ENCODE measurements around the gene ARNT2. TPM values are rescaled to one million over a fixed set of nuclear protein-coding genes. Genes with fewer than 3 reads are reported as not detected.

ARNT2 gene
- total RNA-seq, 1 donor: 12.7 TPM

DNA sequence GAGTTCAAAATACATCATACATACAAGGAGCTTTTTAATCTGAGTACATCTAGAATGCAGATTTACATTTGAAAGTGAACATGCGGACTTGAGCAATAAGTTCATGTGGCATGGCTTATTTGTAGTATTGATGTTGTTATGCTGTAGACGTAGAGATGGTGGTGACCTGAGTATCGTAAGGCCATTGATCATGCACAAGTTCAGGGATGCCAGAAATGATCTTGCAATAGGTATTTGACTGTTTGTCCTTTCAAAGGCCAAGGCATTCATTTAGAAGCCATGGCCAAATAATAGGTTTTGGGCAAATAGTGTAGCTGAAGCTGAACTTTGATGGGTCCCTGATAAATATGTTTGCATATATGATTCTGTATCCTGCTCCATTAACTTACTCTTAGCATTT is 35.0 kb downstream of the ARNT2 start:
- TF ChIP-seq, protein P1, sequence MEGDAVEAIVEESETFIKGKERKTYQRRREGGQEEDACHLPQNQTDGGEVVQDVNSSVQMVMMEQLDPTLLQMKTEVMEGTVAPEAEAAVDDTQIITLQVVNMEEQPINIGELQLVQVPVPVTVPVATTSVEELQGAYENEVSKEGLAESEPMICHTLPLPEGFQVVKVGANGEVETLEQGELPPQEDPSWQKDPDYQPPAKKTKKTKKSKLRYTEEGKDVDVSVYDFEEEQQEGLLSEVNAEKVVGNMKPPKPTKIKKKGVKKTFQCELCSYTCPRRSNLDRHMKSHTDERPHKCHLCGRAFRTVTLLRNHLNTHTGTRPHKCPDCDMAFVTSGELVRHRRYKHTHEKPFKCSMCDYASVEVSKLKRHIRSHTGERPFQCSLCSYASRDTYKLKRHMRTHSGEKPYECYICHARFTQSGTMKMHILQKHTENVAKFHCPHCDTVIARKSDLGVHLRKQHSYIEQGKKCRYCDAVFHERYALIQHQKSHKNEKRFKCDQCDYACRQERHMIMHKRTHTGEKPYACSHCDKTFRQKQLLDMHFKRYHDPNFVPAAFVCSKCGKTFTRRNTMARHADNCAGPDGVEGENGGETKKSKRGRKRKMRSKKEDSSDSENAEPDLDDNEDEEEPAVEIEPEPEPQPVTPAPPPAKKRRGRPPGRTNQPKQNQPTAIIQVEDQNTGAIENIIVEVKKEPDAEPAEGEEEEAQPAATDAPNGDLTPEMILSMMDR (IDR thresholded peaks at IDR 0.05; ENCODE audit: insufficient read depth, low read length): no peak
- no peak overlapping the region for H3K4me3 ChIP-seq (ENCODE audit: low read depth, low read length)
- no peak for DNase-seq (ENCODE audit: low read depth)

DNA sequence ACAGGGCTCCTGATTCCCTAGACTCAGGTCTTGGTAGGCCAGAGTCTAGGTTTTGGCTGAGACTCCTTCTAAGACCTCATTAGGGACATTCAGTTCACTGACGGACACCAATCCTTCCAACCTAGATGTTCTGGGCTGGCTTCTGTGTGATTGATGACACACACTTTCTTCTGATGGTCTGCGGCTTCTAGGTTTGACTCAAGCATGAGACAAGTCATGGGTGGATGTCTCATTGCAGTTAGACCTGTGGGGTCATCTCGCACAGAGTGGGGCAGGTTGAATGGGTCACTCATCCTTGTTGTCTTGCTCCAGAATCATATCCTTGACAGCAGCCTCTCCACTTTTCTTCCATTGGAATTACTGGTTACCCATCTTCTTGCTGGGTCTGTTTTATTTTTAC is 35.8 kb downstream of the ARNT2 start:
- TF ChIP-seq, protein P1 (IDR thresholded peaks at IDR 0.05; ENCODE audit: insufficient read depth, low read length): no peak
- no peak for DNase-seq (ENCODE audit: low read depth)
- no peak overlapping the region for H3K4me3 ChIP-seq (ENCODE audit: low read depth, low read length)

DNA sequence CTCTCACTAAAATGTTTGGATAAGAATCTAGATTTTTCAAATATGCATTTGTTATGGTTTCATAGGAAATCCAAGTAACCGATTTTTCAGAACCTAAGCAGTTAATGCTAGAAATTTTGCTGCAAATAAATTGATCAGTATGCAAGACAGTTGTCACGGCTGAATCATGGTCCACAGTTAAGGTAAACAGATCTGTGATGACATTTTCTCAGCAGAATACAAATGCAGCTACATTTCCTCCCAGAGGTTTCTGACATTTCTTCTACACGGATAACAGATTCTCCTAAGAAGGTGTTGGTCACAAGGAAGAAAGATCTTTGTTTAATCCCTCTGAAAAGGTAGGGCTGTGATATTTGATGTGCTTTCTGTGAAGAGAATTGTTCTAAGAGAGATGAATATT is 36.9 kb downstream of the ARNT2 start:
- DNase-seq (ENCODE audit: low read depth): no peak
- H3K4me3 ChIP-seq (ENCODE audit: low read depth, low read length): no peak overlapping the region

DNA sequence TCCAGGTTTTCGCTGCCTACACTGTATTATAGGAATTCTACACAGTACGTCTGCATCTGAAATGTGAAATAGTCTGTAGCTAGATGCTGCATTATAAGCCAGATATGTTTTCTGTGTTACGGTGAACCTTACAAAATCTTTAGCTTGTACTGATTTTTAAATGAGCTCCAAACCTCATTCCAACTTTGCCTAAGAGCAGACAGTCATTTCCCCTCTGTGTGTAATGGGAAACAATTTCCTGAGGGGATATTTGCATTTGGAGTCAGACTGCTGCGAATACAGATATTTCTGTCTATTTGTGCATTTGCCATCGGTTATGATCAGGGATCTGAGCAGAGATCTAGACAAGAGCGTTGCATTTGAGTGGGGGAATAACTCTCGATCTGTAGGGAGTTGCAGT is 37.5 kb downstream of the ARNT2 start:
- H3K4me3 ChIP-seq (ENCODE audit: low read depth, low read length): no peak overlapping the region
- DNase-seq (ENCODE audit: low read depth): no peak
- TF ChIP-seq, protein P1 (IDR thresholded peaks at IDR 0.05; ENCODE audit: insufficient read depth, low read length): no peak

More for the DNA sequence above, 36.9 kb downstream of the ARNT2 start:
- TF ChIP-seq, protein P1 (IDR thresholded peaks at IDR 0.05; ENCODE audit: insufficient read depth, low read length): no peak

DNA sequence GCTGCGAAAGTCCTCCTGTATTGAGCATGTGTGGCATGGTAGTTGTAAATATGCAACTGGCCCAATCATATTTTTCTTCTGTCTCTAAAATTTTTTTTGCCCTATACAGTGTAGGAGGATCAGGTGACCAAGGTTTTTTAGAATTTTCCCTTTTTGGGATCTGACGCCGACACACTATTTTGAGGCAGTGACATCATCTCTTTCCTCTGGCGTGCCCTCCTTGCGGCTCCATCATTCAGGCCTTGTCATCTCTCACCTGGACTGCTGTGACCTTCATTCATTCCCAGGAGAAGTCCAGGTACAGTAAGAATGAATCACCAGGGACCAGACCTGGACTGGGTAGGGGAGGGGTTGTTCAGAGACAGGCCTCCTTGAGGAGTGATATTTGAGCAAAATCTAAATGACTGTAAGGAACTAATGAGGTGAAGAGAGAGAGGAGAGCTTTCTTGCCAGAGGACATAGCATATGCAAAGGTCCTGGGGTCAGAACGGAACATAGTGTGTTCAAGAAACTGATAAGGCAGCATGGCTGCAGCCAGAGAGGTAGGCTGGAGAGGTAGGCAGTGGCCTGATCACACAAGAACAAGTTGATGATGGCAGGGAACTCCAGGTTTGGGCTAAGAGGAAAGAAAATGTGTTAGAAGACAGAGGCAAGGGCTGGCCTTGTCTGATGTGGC is 38.7 kb downstream of the ARNT2 start:
- DNase-seq (ENCODE audit: low read depth): no peak
- no peak overlapping the region for H3K4me3 ChIP-seq (ENCODE audit: low read depth, low read length)
- TF ChIP-seq, protein P1 (IDR thresholded peaks at IDR 0.05; ENCODE audit: insufficient read depth, low read length): no peak

DNA sequence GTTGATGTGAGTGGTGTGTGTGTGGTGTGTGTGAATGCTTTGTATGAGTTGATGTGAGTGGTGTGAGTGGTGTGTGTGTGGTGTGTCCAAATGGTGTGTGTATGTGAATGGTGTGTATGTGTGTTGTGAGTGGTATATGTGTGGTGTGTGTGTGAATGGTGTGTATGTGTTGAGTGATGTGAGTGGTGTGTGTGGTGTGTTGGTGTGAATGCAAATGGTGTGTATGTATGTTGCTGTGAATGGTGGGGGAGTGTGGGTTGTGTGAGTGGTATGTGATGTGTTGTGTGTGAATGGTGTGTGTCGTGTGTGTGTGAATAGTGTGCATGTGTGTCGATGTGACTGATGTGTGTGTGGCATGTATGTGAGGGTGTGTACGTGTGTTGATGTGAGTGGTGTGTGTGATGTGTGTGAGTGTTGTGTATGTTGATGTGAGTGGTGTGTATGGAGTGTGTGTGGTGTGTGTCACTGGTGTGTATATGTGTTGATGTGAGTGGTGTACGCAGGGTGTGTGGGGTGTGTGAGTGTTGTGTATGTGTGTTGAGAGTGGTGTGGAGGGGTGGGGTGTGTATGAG is 40.6 kb downstream of the ARNT2 start:
- DNase-seq (ENCODE audit: low read depth): no peak
- no peak overlapping the region for H3K4me3 ChIP-seq (ENCODE audit: low read depth, low read length)
- TF ChIP-seq, protein P1 (IDR thresholded peaks at IDR 0.05; ENCODE audit: insufficient read depth, low read length): no peak
